ENCODE results near the gene IFNL4.
A peak's percentile ranks its signal among the peaks of the same experiment; 100 is the strongest.

IFNL4 gene

DNA sequence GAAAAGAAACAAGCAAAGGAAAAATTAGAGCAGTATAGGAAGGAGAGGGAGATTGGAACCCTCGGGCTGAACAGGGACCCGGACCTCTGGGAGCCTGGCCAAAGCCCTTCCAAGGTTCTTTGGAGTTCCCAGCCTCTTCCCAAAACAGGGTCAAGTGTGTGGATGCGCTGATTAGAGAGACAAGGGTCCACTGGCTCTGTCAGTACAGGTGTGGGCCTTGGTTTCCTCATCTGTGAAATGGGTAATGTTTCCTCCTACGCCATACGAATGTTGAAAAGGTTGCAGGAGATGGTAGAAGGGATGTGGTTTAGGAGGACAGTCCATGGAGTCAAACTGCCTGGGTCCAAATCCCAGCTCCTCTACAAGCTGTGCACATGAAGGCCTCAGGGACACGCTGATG, 42.5 kb downstream of the IFNL4 start:
- Histone ChIP-seq H3K27me3 (ENCODE audit: control insufficient read depth, insufficient read depth, low read length) (peaks cover 1% of the 10 kb centered on the region), H3K4me3 (ENCODE audit: low read length) (no peak overlapping the region), H3K4me1 (ENCODE audit: control insufficient read depth, insufficient read depth, low read length) (peaks cover 6% of the 10 kb centered on the region), H3K27ac (ENCODE audit: low read length) (no peak overlapping the region), H3K36me3 (ENCODE audit: control insufficient read depth, insufficient read depth, low read length) (no peaks in the 10 kb centered on the region), H3K9me3 (ENCODE audit: control insufficient read depth, insufficient read depth, low read length) (no peaks in the 10 kb centered on the region)
- WGBS (ENCODE audit: insufficient coverage, insufficient read length), result no CpG with 5 or more reads among the region's 6 CpGs
- DNase-seq (ENCODE audit: low read depth, low spot score), result no peak

- Histone ChIP-seq H3K4me3 (ENCODE audit: low read length) (no peak overlapping the region), H3K36me3 (ENCODE audit: control insufficient read depth, insufficient read depth, low read length) (no peaks in the 10 kb centered on the region), H3K9me3 (ENCODE audit: control insufficient read depth, insufficient read depth, low read length) (no peaks in the 10 kb centered on the region), H3K27me3 (ENCODE audit: control insufficient read depth, insufficient read depth, low read length) (peaks cover 1% of the 10 kb centered on the region), H3K4me1 (ENCODE audit: control insufficient read depth, insufficient read depth, low read length) (peaks cover 6% of the 10 kb centered on the region), H3K27ac (ENCODE audit: low read length) (no peak overlapping the region)
- DNase-seq (ENCODE audit: low read depth, low spot score), result no peak
- no CpG with 5 or more reads among the region's 3 CpGs for WGBS (ENCODE audit: insufficient coverage, insufficient read length)
Observed at GRCh38 chr19:39205449-39205764, 43.2 kb downstream of the IFNL4 start.

DNA sequence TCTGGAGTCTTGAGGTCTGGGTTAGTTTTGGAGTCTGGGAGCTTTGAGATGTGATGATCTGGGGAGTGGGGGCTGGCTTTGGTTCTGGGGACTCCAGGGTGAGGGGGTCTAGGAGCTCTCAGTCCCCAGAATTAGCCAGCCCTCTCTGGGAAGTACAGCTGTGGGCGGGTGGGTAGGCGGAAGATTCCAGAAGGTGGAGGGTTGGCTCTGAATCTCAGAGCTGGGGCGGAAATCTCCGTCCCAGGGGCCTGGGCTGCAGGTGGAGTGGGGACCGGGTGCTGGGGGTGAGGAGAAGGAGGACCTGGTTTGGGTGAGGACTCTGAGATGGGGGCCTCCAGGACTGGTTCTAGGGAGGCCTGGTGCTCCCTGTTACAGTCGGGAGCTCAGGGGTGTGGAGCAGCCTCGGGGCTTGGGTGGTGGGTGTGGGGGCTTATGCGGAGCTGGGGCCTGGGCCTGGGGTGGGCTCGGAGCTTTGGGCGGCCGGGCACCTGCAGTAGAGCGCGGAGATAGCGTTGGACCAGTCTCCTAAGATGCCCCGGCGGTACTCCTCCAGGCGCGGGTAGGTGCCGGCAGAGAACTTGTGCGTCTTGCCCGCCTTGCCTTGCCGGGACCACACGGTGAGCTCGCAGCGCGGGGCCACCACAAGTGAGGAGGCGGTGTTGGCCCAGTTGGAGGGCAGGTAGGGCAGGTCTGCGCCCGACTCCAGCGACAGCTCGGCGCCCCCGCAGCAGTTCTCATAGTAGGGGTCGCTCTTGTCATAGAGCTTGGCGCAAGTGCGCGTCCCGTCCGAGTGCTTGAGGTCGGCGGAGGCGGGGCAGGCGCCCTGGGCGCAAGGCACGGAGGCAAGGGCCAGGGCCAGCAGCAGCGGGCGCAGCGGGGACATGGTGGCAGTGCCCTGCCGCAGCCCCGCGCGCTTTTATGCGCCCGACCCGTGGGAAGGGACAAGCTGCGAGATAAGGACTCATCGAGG, 45.0 kb downstream of the IFNL4 start, which contains the start of gene SYCN:
SYCN (minus strand) TSS at position 892 of the 970 bp plus-strand sequence; CDS start at position 883, 9 bp downstream.
- no peaks in the 10 kb centered on the region for H3K9me3 ChIP-seq (ENCODE audit: control insufficient read depth, insufficient read depth, low read length)
- H3K27me3 ChIP-seq (ENCODE audit: control insufficient read depth, insufficient read depth, low read length), result peaks cover 1% of the 10 kb centered on the region
- H3K4me3 ChIP-seq (ENCODE audit: low read length), result peak within 1 kb of the TSS; percentile 6; the same call in 1 of the 2 replicates
- no peaks in the 10 kb centered on the region for H3K36me3 ChIP-seq (ENCODE audit: control insufficient read depth, insufficient read depth, low read length)
- DNase-seq (ENCODE audit: low read depth, low spot score), result no peak
- H3K27ac ChIP-seq (ENCODE audit: low read length), result no peak within 1 kb of the TSS
- peaks cover 6% of the 10 kb centered on the region for H3K4me1 ChIP-seq (ENCODE audit: control insufficient read depth, insufficient read depth, low read length)
- no CpG with 5 or more reads among the region's 57 CpGs for WGBS (ENCODE audit: insufficient coverage, insufficient read length)

DNA sequence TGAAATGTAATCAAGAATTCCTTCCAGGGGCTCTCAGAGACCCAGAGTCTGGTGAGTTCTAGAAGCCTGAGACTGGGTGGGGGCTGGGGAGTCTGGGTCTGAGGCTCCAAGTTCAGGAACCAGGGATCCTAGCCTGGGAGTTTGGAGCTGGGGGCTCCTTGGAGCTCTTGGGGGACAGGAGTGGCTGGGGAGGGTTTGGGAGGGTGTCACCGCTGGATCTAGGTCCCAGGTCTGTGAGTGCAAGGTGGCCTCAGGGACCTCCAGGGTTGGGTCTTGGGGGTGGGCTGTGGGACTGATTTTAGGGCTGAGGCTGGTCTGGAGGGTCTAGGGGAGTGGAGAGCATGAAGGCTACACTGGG, 45.7 kb downstream of the IFNL4 start:
- WGBS (ENCODE audit: insufficient coverage, insufficient read length), result no CpG with 5 or more reads among the region's 1 CpG
- H3K27ac ChIP-seq (ENCODE audit: low read length), result no peak overlapping the region
- H3K27me3 ChIP-seq (ENCODE audit: control insufficient read depth, insufficient read depth, low read length), result peaks cover 3% of the 10 kb centered on the region; the same call in 1 of the 2 replicates
- H3K36me3 ChIP-seq (ENCODE audit: control insufficient read depth, insufficient read depth, low read length), result no peaks in the 10 kb centered on the region
- H3K4me3 ChIP-seq (ENCODE audit: low read length), result no peak overlapping the region
- DNase-seq (ENCODE audit: low read depth, low spot score), result no peak
- H3K9me3 ChIP-seq (ENCODE audit: control insufficient read depth, insufficient read depth, low read length), result no peaks in the 10 kb centered on the region
- H3K4me1 ChIP-seq (ENCODE audit: control insufficient read depth, insufficient read depth, low read length), result peaks cover 6% of the 10 kb centered on the region

DNA sequence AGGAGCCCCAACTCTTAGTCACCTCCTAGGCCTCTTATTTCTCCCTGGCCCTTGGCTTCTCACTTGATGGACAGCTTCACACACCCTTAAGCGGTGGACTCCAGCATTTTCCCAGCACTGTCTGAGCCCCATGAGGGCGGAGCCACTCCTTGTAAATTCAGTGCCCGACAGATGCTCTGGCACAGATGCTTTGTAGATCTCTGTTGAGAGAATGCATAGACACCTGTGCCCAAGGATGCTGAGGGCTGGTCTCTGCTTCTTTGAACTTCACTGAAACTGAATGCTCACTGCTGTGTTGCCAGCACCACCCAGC, 47.9 kb downstream of the IFNL4 start:
- Histone ChIP-seq H3K9me3 (ENCODE audit: control insufficient read depth, insufficient read depth, low read length) (no peaks in the 10 kb centered on the region), H3K4me3 (ENCODE audit: low read length) (no peak overlapping the region), H3K36me3 (ENCODE audit: control insufficient read depth, insufficient read depth, low read length) (no peaks in the 10 kb centered on the region), H3K27me3 (ENCODE audit: control insufficient read depth, insufficient read depth, low read length) (peaks cover 12% of the 10 kb centered on the region), H3K27ac (ENCODE audit: low read length) (no peak overlapping the region), H3K4me1 (ENCODE audit: control insufficient read depth, insufficient read depth, low read length) (peaks cover 8% of the 10 kb centered on the region)
- no CpG with 5 or more reads among the region's 3 CpGs for WGBS (ENCODE audit: insufficient coverage, insufficient read length)
- DNase-seq (ENCODE audit: low read depth, low spot score), result no peak

- DNase-seq (ENCODE audit: low read depth, low spot score), result no peak
- Histone ChIP-seq H3K4me3 (ENCODE audit: low read length) (no peak overlapping the region), H3K27ac (ENCODE audit: low read length) (no peak overlapping the region), H3K4me1 (ENCODE audit: control insufficient read depth, insufficient read depth, low read length) (peaks cover 8% of the 10 kb centered on the region), H3K36me3 (ENCODE audit: control insufficient read depth, insufficient read depth, low read length) (no peaks in the 10 kb centered on the region), H3K9me3 (ENCODE audit: control insufficient read depth, insufficient read depth, low read length) (no peaks in the 10 kb centered on the region), H3K27me3 (ENCODE audit: control insufficient read depth, insufficient read depth, low read length) (peaks cover 12% of the 10 kb centered on the region)
- WGBS (ENCODE audit: insufficient coverage, insufficient read length), result no CpG with 5 or more reads among the region's 32 CpGs
Observed at GRCh38 chr19:39200066-39200802, 48.4 kb downstream of the IFNL4 start.

GRCh38 chr19:39199025-39199424, 49.6 kb downstream of the IFNL4 start:
- Histone ChIP-seq H3K4me3 (ENCODE audit: low read length) (no peak overlapping the region), H3K4me1 (ENCODE audit: control insufficient read depth, insufficient read depth, low read length) (peaks cover 6% of the 10 kb centered on the region), H3K27ac (ENCODE audit: low read length) (no peak overlapping the region), H3K9me3 (ENCODE audit: control insufficient read depth, insufficient read depth, low read length) (no peaks in the 10 kb centered on the region), H3K27me3 (ENCODE audit: control insufficient read depth, insufficient read depth, low read length) (peaks cover 12% of the 10 kb centered on the region), H3K36me3 (ENCODE audit: control insufficient read depth, insufficient read depth, low read length) (no peaks in the 10 kb centered on the region)
- no CpG with 5 or more reads among the region's 11 CpGs for WGBS (ENCODE audit: insufficient coverage, insufficient read length)
- DNase-seq (ENCODE audit: low read depth, low spot score), result no peak

GRCh38 chr19:39197808-39198207, 50.8 kb downstream of the IFNL4 start:
- no peaks in the 10 kb centered on the region for H3K9me3 ChIP-seq (ENCODE audit: control insufficient read depth, insufficient read depth, low read length)
- no peak overlapping the region for H3K27ac ChIP-seq (ENCODE audit: low read length)
- H3K4me3 ChIP-seq (ENCODE audit: low read length), result no peak overlapping the region
- H3K27me3 ChIP-seq (ENCODE audit: control insufficient read depth, insufficient read depth, low read length), result peaks cover 11% of the 10 kb centered on the region
- DNase-seq (ENCODE audit: low read depth, low spot score), result no peak
- no peaks in the 10 kb centered on the region for H3K36me3 ChIP-seq (ENCODE audit: control insufficient read depth, insufficient read depth, low read length)
- no CpG with 5 or more reads among the region's 5 CpGs for WGBS (ENCODE audit: insufficient coverage, insufficient read length)
- peaks cover 4% of the 10 kb centered on the region; the same call in 1 of the 2 replicates for H3K4me1 ChIP-seq (ENCODE audit: control insufficient read depth, insufficient read depth, low read length)

GRCh38 chr19:39196860-39197562, 51.6 kb downstream of the IFNL4 start, which contains the start of gene NCCRP1:
Gene NCCRP1 (plus strand): TSS chr19:39196964. CDS start chr19:39196983, 19 bp downstream.
- H3K36me3 ChIP-seq (ENCODE audit: control insufficient read depth, insufficient read depth, low read length), result no peaks in the 10 kb centered on the region
- peak within 1 kb of the TSS; percentile 15; the same call in 1 of the 2 replicates for H3K4me3 ChIP-seq (ENCODE audit: low read length)
- H3K27me3 ChIP-seq (ENCODE audit: control insufficient read depth, insufficient read depth, low read length), result peaks cover 11% of the 10 kb centered on the region
- no CpG with 5 or more reads among the region's 51 CpGs for WGBS (ENCODE audit: insufficient coverage, insufficient read length)
- H3K4me1 ChIP-seq (ENCODE audit: control insufficient read depth, insufficient read depth, low read length), result peaks cover 4% of the 10 kb centered on the region; the same call in 1 of the 2 replicates
- no peaks in the 10 kb centered on the region for H3K9me3 ChIP-seq (ENCODE audit: control insufficient read depth, insufficient read depth, low read length)
- no peak within 1 kb of the TSS for H3K27ac ChIP-seq (ENCODE audit: low read length)
- DNase-seq (ENCODE audit: low read depth, low spot score), result no peak

GRCh38 chr19:39196320-39196719, 52.3 kb downstream of the IFNL4 start:
- WGBS (ENCODE audit: insufficient coverage, insufficient read length), result no CpG with 5 or more reads among the region's 7 CpGs
- no peak overlapping the region for H3K4me3 ChIP-seq (ENCODE audit: low read length)
- no peak for DNase-seq (ENCODE audit: low read depth, low spot score)
- no peaks in the 10 kb centered on the region for H3K36me3 ChIP-seq (ENCODE audit: control insufficient read depth, insufficient read depth, low read length)
- no peak overlapping the region for H3K27ac ChIP-seq (ENCODE audit: low read length)
- no peaks in the 10 kb centered on the region for H3K9me3 ChIP-seq (ENCODE audit: control insufficient read depth, insufficient read depth, low read length)
- H3K4me1 ChIP-seq (ENCODE audit: control insufficient read depth, insufficient read depth, low read length), result peaks cover 4% of the 10 kb centered on the region; the same call in 1 of the 2 replicates
- peaks cover 11% of the 10 kb centered on the region for H3K27me3 ChIP-seq (ENCODE audit: control insufficient read depth, insufficient read depth, low read length)

All from iPS DF 6.9 (cell line).